Measurements from ENCODE around the gene PLA2G12A.

DNA sequence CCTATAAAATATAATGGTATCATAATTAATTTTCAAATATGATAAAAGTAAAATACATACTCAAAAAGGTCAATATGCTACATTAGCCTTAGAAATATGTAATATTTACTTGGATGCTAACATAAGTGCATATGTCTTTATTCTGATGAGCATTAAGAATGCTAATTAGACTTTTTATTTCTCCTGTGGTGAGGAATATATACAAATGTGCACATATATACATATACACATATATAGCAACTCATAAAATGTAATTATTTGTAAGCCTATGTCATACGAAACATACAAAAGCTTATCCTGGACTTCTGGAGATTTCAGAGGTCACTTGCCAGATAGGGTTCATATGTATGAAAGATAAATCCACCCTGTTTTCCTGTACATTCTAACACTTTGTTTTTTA, 11.1 kb downstream of the PLA2G12A start:
- TF ChIP-seq TCF7L2 (IDR thresholded peaks at IDR 0.05; ENCODE audit: borderline replicate concordance, low read depth, low read length) (no peak), ZNF707 (tag by site-specific recombination; IDR thresholded peaks at IDR 0.05) (no peak), ZBTB20 (tag by site-specific recombination; IDR thresholded peaks at IDR 0.05) (no peak), ZNF501 (tag by site-specific recombination; IDR thresholded peaks at IDR 0.05) (no peak), ZNF10 (tag by site-specific recombination; IDR thresholded peaks at IDR 0.05) (no peak), ZNF311 (tag by site-specific recombination; IDR thresholded peaks at IDR 0.05; ENCODE audit: borderline replicate concordance) (no peak), SETDB1 (IDR thresholded peaks at IDR 0.05; ENCODE audit: insufficient read length, low read length) (no peak), ZNF76 (tag by site-specific recombination; IDR thresholded peaks at IDR 0.05; ENCODE audit: borderline replicate concordance, low read depth) (no peak), KLF9 (tag by site-specific recombination; IDR thresholded peaks at IDR 0.05; ENCODE audit: low read depth) (no peak)
- TF ChIP-seq, protein P1, sequence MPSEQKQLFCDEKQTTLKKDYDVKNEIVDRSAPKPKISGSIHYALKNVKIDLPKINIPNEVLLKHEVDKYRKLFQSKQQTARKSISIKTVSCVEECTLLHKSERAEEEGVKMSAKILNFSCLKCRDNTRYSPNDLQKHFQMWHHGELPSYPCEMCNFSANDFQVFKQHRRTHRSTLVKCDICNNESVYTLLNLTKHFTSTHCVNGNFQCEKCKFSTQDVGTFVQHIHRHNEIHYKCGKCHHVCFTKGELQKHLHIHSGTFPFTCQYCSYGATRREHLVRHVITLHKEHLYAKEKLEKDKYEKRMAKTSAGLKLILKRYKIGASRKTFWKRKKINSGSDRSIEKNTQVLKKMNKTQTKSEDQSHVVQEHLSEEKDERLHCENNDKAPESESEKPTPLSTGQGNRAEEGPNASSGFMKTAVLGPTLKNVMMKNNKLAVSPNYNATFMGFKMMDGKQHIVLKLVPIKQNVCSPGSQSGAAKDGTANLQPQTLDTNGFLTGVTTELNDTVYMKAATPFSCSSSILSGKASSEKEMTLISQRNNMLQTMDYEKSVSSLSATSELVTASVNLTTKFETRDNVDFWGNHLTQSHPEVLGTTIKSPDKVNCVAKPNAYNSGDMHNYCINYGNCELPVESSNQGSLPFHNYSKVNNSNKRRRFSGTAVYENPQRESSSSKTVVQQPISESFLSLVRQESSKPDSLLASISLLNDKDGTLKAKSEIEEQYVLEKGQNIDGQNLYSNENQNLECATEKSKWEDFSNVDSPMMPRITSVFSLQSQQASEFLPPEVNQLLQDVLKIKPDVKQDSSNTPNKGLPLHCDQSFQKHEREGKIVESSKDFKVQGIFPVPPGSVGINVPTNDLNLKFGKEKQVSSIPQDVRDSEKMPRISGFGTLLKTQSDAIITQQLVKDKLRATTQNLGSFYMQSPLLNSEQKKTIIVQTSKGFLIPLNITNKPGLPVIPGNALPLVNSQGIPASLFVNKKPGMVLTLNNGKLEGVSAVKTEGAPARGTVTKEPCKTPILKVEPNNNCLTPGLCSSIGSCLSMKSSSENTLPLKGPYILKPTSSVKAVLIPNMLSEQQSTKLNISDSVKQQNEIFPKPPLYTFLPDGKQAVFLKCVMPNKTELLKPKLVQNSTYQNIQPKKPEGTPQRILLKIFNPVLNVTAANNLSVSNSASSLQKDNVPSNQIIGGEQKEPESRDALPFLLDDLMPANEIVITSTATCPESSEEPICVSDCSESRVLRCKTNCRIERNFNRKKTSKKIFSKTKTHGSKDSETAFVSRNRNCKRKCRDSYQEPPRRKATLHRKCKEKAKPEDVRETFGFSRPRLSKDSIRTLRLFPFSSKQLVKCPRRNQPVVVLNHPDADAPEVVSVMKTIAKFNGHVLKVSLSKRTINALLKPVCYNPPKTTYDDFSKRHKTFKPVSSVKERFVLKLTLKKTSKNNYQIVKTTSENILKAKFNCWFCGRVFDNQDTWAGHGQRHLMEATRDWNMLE (tag by site-specific recombination; conservative IDR thresholded peaks at IDR 0.05; ENCODE audit: low read depth), result no peak
- TF ChIP-seq, protein P2, sequence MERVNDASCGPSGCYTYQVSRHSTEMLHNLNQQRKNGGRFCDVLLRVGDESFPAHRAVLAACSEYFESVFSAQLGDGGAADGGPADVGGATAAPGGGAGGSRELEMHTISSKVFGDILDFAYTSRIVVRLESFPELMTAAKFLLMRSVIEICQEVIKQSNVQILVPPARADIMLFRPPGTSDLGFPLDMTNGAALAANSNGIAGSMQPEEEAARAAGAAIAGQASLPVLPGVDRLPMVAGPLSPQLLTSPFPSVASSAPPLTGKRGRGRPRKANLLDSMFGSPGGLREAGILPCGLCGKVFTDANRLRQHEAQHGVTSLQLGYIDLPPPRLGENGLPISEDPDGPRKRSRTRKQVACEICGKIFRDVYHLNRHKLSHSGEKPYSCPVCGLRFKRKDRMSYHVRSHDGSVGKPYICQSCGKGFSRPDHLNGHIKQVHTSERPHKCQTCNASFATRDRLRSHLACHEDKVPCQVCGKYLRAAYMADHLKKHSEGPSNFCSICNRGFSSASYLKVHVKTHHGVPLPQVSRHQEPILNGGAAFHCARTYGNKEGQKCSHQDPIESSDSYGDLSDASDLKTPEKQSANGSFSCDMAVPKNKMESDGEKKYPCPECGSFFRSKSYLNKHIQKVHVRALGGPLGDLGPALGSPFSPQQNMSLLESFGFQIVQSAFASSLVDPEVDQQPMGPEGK (tag by site-specific recombination; IDR thresholded peaks at IDR 0.05), result no peak
- TF ChIP-seq, protein P3, sequence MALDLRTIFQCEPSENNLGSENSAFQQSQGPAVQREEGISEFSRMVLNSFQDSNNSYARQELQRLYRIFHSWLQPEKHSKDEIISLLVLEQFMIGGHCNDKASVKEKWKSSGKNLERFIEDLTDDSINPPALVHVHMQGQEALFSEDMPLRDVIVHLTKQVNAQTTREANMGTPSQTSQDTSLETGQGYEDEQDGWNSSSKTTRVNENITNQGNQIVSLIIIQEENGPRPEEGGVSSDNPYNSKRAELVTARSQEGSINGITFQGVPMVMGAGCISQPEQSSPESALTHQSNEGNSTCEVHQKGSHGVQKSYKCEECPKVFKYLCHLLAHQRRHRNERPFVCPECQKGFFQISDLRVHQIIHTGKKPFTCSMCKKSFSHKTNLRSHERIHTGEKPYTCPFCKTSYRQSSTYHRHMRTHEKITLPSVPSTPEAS (tag by site-specific recombination; IDR thresholded peaks at IDR 0.05), result no peak
- TF ChIP-seq, protein P4, sequence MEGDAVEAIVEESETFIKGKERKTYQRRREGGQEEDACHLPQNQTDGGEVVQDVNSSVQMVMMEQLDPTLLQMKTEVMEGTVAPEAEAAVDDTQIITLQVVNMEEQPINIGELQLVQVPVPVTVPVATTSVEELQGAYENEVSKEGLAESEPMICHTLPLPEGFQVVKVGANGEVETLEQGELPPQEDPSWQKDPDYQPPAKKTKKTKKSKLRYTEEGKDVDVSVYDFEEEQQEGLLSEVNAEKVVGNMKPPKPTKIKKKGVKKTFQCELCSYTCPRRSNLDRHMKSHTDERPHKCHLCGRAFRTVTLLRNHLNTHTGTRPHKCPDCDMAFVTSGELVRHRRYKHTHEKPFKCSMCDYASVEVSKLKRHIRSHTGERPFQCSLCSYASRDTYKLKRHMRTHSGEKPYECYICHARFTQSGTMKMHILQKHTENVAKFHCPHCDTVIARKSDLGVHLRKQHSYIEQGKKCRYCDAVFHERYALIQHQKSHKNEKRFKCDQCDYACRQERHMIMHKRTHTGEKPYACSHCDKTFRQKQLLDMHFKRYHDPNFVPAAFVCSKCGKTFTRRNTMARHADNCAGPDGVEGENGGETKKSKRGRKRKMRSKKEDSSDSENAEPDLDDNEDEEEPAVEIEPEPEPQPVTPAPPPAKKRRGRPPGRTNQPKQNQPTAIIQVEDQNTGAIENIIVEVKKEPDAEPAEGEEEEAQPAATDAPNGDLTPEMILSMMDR (tag by site-specific recombination; IDR thresholded peaks at IDR 0.05), result no peak

Measured in HEK293 (cell line).